A549 (cell line): ENCODE measurements around the gene YAE1. TPM values are rescaled to one million over a fixed set of nuclear protein-coding genes. Genes with fewer than 3 reads are reported as not detected.
A peak's percentile ranks its signal among the peaks of the same experiment; 100 is the strongest.

Source experiments
- ATAC-seq, 2 experiments: fragments of 200-7000 bp in 1 of 2; fragments of >200 bp in 1 of 2; cut with Nextera tagmentation in 1 of 2; cut with Tn5 transposase in 1 of 2; 3 replicates each; pipeline versions ENCODE4 v1.8.0 to v1.9.1; 2018 to 2020; ENCODE audit warnings: mild to moderate bottlenecking in 1 of 2, moderate library complexity in 1 of 2
- CTCF ChIA-PET: fragments of 300-600 bp; sonication (Branson Sonifier 250); formaldehyde crosslinking; extraction: SDS; loops from one replicate; lab custom pipeline; 2021; ENCODE audit warnings: antibody characterized with exemption, inconsistent platforms; lab: Yijun Ruan, JAX
- POLR2A ChIA-PET: fragments of 350-600 bp; formaldehyde crosslinking; extraction: SDS; loops from one replicate; lab custom pipeline; 2021; ENCODE audit warnings: antibody characterized with exemption, inconsistent platforms; lab: Yijun Ruan, JAX
- DNase-seq, 2 experiments: peaks; one replicate each; pipeline versions ENCODE4 v3.0.0 to v3.0.0-alpha.2; 2011 to 2016; ENCODE audit warnings: low read depth in 1 of 2, low spot score in 1 of 2
- FAIRE-seq: peaks from 2 replicates; lab custom pipeline; 2011; peaks lifted over from hg19 to GRCh38; lab: Jason Lieb, UNC
- H3K27ac ChIP-seq, 2 experiments: fragments of >200 bp; sonication (Bioruptor Twin); formaldehyde crosslinking; 3 replicates each; pipeline ENCODE4 v1.5.1; 2016 to 2017
- H3K4me1 ChIP-seq: fragments of >200 bp; sonication (Bioruptor Twin); formaldehyde crosslinking; 3 replicates; pipeline ENCODE4 v1.6.1; 2016
- H3K4me2 ChIP-seq: fragments of >200 bp; sonication (Bioruptor Twin); formaldehyde crosslinking; 3 replicates; pipeline ENCODE4 v1.6.1; 2016
- H3K4me3 ChIP-seq: fragments of >200 bp; sonication (Bioruptor Twin); formaldehyde crosslinking; 3 replicates; pipeline ENCODE4 v1.5.1; 2016
- H3K9me3 ChIP-seq: fragments of >200 bp; sonication (Bioruptor Twin); formaldehyde crosslinking; 3 replicates; pipeline ENCODE4 v1.6.1; 2016
- CTCF ChIP-seq: fragments of >200 bp; sonication (Bioruptor Twin); formaldehyde crosslinking; IDR thresholded peaks from 3 replicates; pipeline ENCODE4 v1.5.1; 2016
- E2F6 ChIP-seq: IDR thresholded peaks from 2 replicates; pipeline ENCODE4 v1.6.1; 2012; ENCODE audit warnings: low read depth, borderline replicate concordance
- EP300 ChIP-seq, 2 experiments: fragments of >200 bp; sonication (Bioruptor Twin); formaldehyde crosslinking; IDR thresholded peaks; 2 replicates in 1 of 2; 3 replicates in 1 of 2; pipeline ENCODE4 v1.6.1; 2016 to 2017
- ESRRA ChIP-seq: fragments of 150-350 bp; IDR thresholded peaks from 2 replicates; pipeline ENCODE4 v1.6.1; 2014; ENCODE audit warnings: mild to moderate bottlenecking, low read length, borderline replicate concordance
- FOSL2 ChIP-seq, 2 experiments: fragments of 450-650 bp in 1 of 2; fragments of >200 bp in 1 of 2; sonication (Bioruptor Twin) in 1 of 2; formaldehyde crosslinking; IDR thresholded peaks; 2 replicates each; pipeline versions ENCODE4 v1.5.0 to v1.6.1; 2016 to 2020; ENCODE audit warnings: mild to moderate bottlenecking in 1 of 2, moderate library complexity in 1 of 2
- HMGXB4 ChIP-seq: fragments of 250-450 bp; sonication (Bioruptor Pico); IDR thresholded peaks from 2 replicates; pipeline ENCODE4 v1.5.0; 2021; ENCODE audit warnings: mild to moderate bottlenecking, moderate library complexity, borderline replicate concordance
- HOXB5 ChIP-seq: fragments of 250-450 bp; sonication (Bioruptor Pico); IDR thresholded peaks from 2 replicates; pipeline ENCODE4 v1.5.0; 2020; ENCODE audit warnings: mild to moderate bottlenecking, moderate library complexity
- JUN ChIP-seq, 2 experiments: fragments of >200 bp; sonication (Bioruptor Twin); formaldehyde crosslinking; IDR thresholded peaks; 2 replicates in 1 of 2; 3 replicates in 1 of 2; pipeline ENCODE4 v1.6.1; 2016 to 2017
- MAFK ChIP-seq: fragments of 450-650 bp; IDR thresholded peaks from 2 replicates; pipeline ENCODE4 v1.6.1; 2014; ENCODE audit not compliant: partially characterized antibody
- MAX ChIP-seq: IDR thresholded peaks from 2 replicates; pipeline ENCODE4 v1.6.1; 2012
- NFE2L2 ChIP-seq: fragments of 150-350 bp; conservative IDR thresholded peaks from 2 replicates; pipeline ENCODE4 v1.6.1; 2014; ENCODE audit warnings: low read length
- PBX3 ChIP-seq: IDR thresholded peaks from 2 replicates; pipeline ENCODE4 v1.6.1; 2012
- RARB ChIP-seq: fragments of 250-450 bp; sonication (Bioruptor Pico); IDR thresholded peaks from 2 replicates; pipeline ENCODE4 v1.8.0; 2021; ENCODE audit warnings: mild to moderate bottlenecking, moderate library complexity
- RCOR1 ChIP-seq: fragments of 150-350 bp; IDR thresholded peaks from 2 replicates; pipeline ENCODE4 v1.6.1; 2014; ENCODE audit warnings: antibody characterized with exemption, low read length, low read depth
- REST ChIP-seq: fragments of 200-600 bp; sonication (generic); IDR thresholded peaks from 2 replicates; pipeline ENCODE4 v1.6.1; 2016; ENCODE audit warnings: antibody characterized with exemption, mild to moderate bottlenecking, moderate library complexity
- RNF2 ChIP-seq: fragments of 200-600 bp; sonication (generic); IDR thresholded peaks from 2 replicates; pipeline ENCODE4 v1.6.1; 2016; ENCODE audit warnings: low read depth, mild to moderate bottlenecking, antibody characterized with exemption, moderate library complexity, borderline replicate concordance
- SREBF2 ChIP-seq: fragments of 450-650 bp; IDR thresholded peaks from 2 replicates; pipeline ENCODE4 v1.6.1; 2014; ENCODE audit warnings: mild to moderate bottlenecking, moderate library complexity
- TP53 ChIP-seq: fragments of 250-450 bp; sonication (Bioruptor Pico); IDR thresholded peaks from 2 replicates; pipeline ENCODE4 v1.5.0; 2021; ENCODE audit warnings: mild to moderate bottlenecking, moderate library complexity
- ZC3H11A ChIP-seq: fragments of 450-650 bp; IDR thresholded peaks from 2 replicates; pipeline ENCODE4 v1.6.1; 2014; ENCODE audit warnings: antibody characterized with exemption, mild to moderate bottlenecking
- ZFP36 ChIP-seq: fragments of 450-650 bp; IDR thresholded peaks from 2 replicates; pipeline ENCODE4 v1.6.1; 2014; ENCODE audit warnings: borderline replicate concordance; ENCODE audit not compliant: partially characterized antibody
- ZSCAN20 ChIP-seq: fragments of 250-450 bp; sonication (Bioruptor Pico); IDR thresholded peaks from 2 replicates; pipeline ENCODE4 v1.8.0; 2022; ENCODE audit warnings: mild to moderate bottlenecking, moderate library complexity
- WGBS: methylation state at CpG from one replicate; pipeline ENCODE4 v1.1.6; 2017; ENCODE audit errors: missing lambda C conversion rate; 5-methylcytosine and 5-hydroxymethylcytosine counted together
- polyA plus RNA-seq, 4 experiments: library from polyadenylated mRNA; depleted of rRNA in 3 of 4; stranded (reverse); fragments of >200 nt; fragmentation: RNase III in 1 of 4; extraction: RNeasy Plus Mini Kit Qiagen cat#74134 plus additional on column Dnase treatment in 1 of 4; gene quantifications; 2 replicates in 3 of 4; 3 replicates in 1 of 4; pipeline ENCODE4 v1.2.3, GENCODE V29; 2011 to 2017

YAE1 gene
- polyA plus RNA-seq, 2 of the 4 experiments (the other 2 are of a cell fraction), result 59.1 to 61.2 TPM

GRCh38 chr7:39553436-39553835 is 12.8 kb upstream of the YAE1 start (continued):
- TF ChIP-seq PBX3, result no peak
- no peak for TF ChIP-seq SREBF2
- TF ChIP-seq ZFP36, result no peak
- TF ChIP-seq ZSCAN20, result no peak
- TF ChIP-seq MAX, result no peak
- no peak for TF ChIP-seq ESRRA
- TF ChIP-seq NFE2L2, result no peak
- no peak for TF ChIP-seq ZC3H11A
- no peak for TF ChIP-seq FOSL2 (IDR thresholded peaks at IDR 0.05)
- TF ChIP-seq FOSL2 (CRISPR knock-in tag; IDR thresholded peaks at IDR 0.05), result no peak
- no peak for TF ChIP-seq JUN (IDR thresholded peaks at IDR 0.05)

GRCh38 chr7:39554583-39555165 is 11.5 kb upstream of the YAE1 start:
- no peak for ATAC-seq
- 42% methylated on average over 7 of the region's 7 CpGs for WGBS
- Histone ChIP-seq H3K4me1 (no peaks in the 10 kb centered on the region), H3K4me3 (no peak overlapping the region), H3K4me2 (no peak overlapping the region), H3K9me3 (no peaks in the 10 kb centered on the region), H3K27ac (no peak overlapping the region)
- no peak for FAIRE-seq
- TF ChIP-seq MAFK (peak; percentile 52), REST (no peak)
- CTCF ChIA-PET, result interaction anchor here (1.7 kb wide), 1 partner anchor 15 kb away, joined by 3 read pairs; no protein-coding TSS in a partner anchor
- POLR2A ChIA-PET, result no interaction called here
- no peak for DNase-seq

- no peak for ATAC-seq
- ChIA-PET POLR2A (no interaction called here), CTCF (no interaction called here)
Measured at GRCh38 chr7:39557222-39557621, 9.0 kb upstream of the YAE1 start.

More at GRCh38 chr7:39557222-39557621, 9.0 kb upstream of the YAE1 start:
- Histone ChIP-seq H3K4me3 (no peak overlapping the region), H3K9me3 (no peaks in the 10 kb centered on the region), H3K4me1 (no peaks in the 10 kb centered on the region), H3K27ac (no peak overlapping the region), H3K4me2 (no peak overlapping the region)
- DNase-seq, result no peak
- FAIRE-seq, result no peak
- 3% methylated on average over 1 of the region's 1 CpG for WGBS
- TF ChIP-seq HOXB5 (CRISPR knock-in tag) (no peak), RNF2 (no peak), RARB (CRISPR knock-in tag) (no peak), HMGXB4 (CRISPR knock-in tag) (no peak), CTCF (no peak), ZC3H11A (no peak), ZSCAN20 (no peak), RCOR1 (no peak), TP53 (no peak), PBX3 (no peak), EP300 (IDR thresholded peaks at IDR 0.05) (no peak), E2F6 (no peak)
